ENCODE results near the gene IGFBP2. TPM values are rescaled to one million over a fixed set of nuclear protein-coding genes. Genes with fewer than 3 reads are reported as not detected.

The IGFBP2 gene
- total RNA-seq, 4 donors from 2014 or later: 113 to 207 (median 167) TPM

GRCh38 chr2:216690456-216690852, 57.2 kb downstream of the IGFBP2 start:
- Histone ChIP-seq H3K27me3 (peaks cover 0 to 64% (median 0%) of the 10 kb centered on the region in 4 donors), H3K4me3 (peak overlapping the region in 3 of 4 donors; percentile 65 to 71 (median 65)), H3K27ac (peak overlapping the region; percentile 73 to 94 (median 89)), H3K9me3 (no peaks in the 10 kb centered on the region), H3K4me1 (peaks cover 33 to 100% (median 43%) of the 10 kb centered on the region in 3 donors), H3K36me3 (peaks cover 0 to 15% (median 0%) of the 10 kb centered on the region in 3 donors)
- no peak for DNase-seq
- TF ChIP-seq POLR2A (IDR thresholded peaks at IDR 0.05) (no peak), CTCF (IDR thresholded peaks at IDR 0.05) (no peak)
- intact Hi-C loops (cut with DNase I): loop anchor here (10.0 kb wide), 1 partner anchor 454 kb away; no protein-coding TSS in a partner anchor
- WGBS, 2 donors: 41 to 70% methylated on average over 3 to 4 of the region's 6 CpGs

GRCh38 chr2:216690853-216691741, 57.9 kb downstream of the IGFBP2 start:
- no peaks in the 10 kb centered on the region for H3K9me3 ChIP-seq
- peaks cover 0 to 12% (median 0%) of the 10 kb centered on the region in 3 donors for H3K36me3 ChIP-seq
- intact Hi-C loops (cut with DNase I): loop anchor here (10.0 kb wide), 1 partner anchor 454 kb away; no protein-coding TSS in a partner anchor
- TF ChIP-seq POLR2A (IDR thresholded peaks at IDR 0.05): no peak
- no peak for TF ChIP-seq CTCF (IDR thresholded peaks at IDR 0.05)
- WGBS, 2 donors: 3 to 10% methylated on average over 19 to 20 of the region's 23 CpGs
- H3K4me1 ChIP-seq: peaks cover 38 to 100% (median 46%) of the 10 kb centered on the region in 3 donors
- no peak for DNase-seq
- H3K4me3 ChIP-seq: peak overlapping the region; percentile 13 to 71 (median 65)
- H3K27me3 ChIP-seq: peaks cover 0 to 69% (median 0%) of the 10 kb centered on the region in 4 donors
- H3K27ac ChIP-seq: peak overlapping the region; percentile 73 to 94 (median 89)

- 0 to 1% methylated on average over 17 to 21 of the region's 28 CpGs for WGBS, 2 donors
- H3K27me3 ChIP-seq: peaks cover 0 to 70% (median 0%) of the 10 kb centered on the region in 4 donors
- no peak for DNase-seq
- peak overlapping the region; percentile 73 to 94 (median 89) for H3K27ac ChIP-seq
- intact Hi-C loops (cut with DNase I): loop anchor here (10.0 kb wide), 1 partner anchor 452 kb away; no protein-coding TSS in a partner anchor
- TF ChIP-seq POLR2A (IDR thresholded peaks at IDR 0.05): no peak
- peaks cover 44 to 97% (median 45%) of the 10 kb centered on the region in 3 donors for H3K4me1 ChIP-seq
- no peaks in the 10 kb centered on the region for H3K36me3 ChIP-seq
- no peaks in the 10 kb centered on the region for H3K9me3 ChIP-seq
- peak overlapping the region; percentile 35 to 71 (median 65) for H3K4me3 ChIP-seq
These were observed 59.6 kb downstream of the IGFBP2 start for GRCh38 chr2:216692636-216693413.

GRCh38 chr2:216693414-216694080, 60.3 kb downstream of the IGFBP2 start:
- WGBS, 2 donors: 1 to 3% methylated on average over 10 to 11 of the region's 15 CpGs
- Histone ChIP-seq H3K9me3 (no peaks in the 10 kb centered on the region), H3K36me3 (no peaks in the 10 kb centered on the region), H3K27me3 (peaks cover 0 to 77% (median 0%) of the 10 kb centered on the region in 4 donors), H3K4me1 (peaks cover 42 to 97% (median 45%) of the 10 kb centered on the region in 3 donors), H3K4me3 (peak overlapping the region; percentile 35 to 71 (median 65)), H3K27ac (peak overlapping the region; percentile 73 to 94 (median 89))
- intact Hi-C loops (cut with DNase I): loop anchor here (10.0 kb wide), 1 partner anchor 451 kb away; no protein-coding TSS in a partner anchor
- TF ChIP-seq POLR2A (IDR thresholded peaks at IDR 0.05) (no peak), CTCF (IDR thresholded peaks at IDR 0.05) (no peak)
- no peak for DNase-seq

Data from esophagus squamous epithelium (tissue), 5 donors.